ENCODE results near the gene CFAP69.

GRCh38 chr7:90213521-90213920, 31.5 kb upstream of the CFAP69 start:
- no peak for TF ChIP-seq CTCF (IDR thresholded peaks at IDR 0.05; ENCODE audit: poor library complexity, severe bottlenecking)
- TF ChIP-seq EP300 (conservative IDR thresholded peaks at IDR 0.05; ENCODE audit: poor library complexity, severe bottlenecking): no peak
